ENCODE measurements around the gene COL4A5.

Gene COL4A5

GRCh38 chrX:108438110-108438623 is 1.5 kb upstream of the COL4A5 start, which contains the start of gene COL4A6 (continued):
- TF ChIP-seq ZXDB (tag by site-specific recombination; IDR thresholded peaks at IDR 0.05) (no peak), ZBTB6 (tag by site-specific recombination; IDR thresholded peaks at IDR 0.05) (no peak), ZNF248 (tag by site-specific recombination; IDR thresholded peaks at IDR 0.05) (no peak), ZNF621 (tag by site-specific recombination; IDR thresholded peaks at IDR 0.05) (no peak), ZNF510 (tag by site-specific recombination; IDR thresholded peaks at IDR 0.05; ENCODE audit: insufficient replicate concordance) (no peak), ZNF48 (tag by site-specific recombination; IDR thresholded peaks at IDR 0.05) (no peak), ZBTB1 (tag by site-specific recombination; IDR thresholded peaks at IDR 0.05) (no peak), ZNF658 (tag by site-specific recombination; IDR thresholded peaks at IDR 0.05) (no peak), ZBTB49 (tag by site-specific recombination; IDR thresholded peaks at IDR 0.05; ENCODE audit: low read depth) (no peak), GFI1B (tag by site-specific recombination; IDR thresholded peaks at IDR 0.05) (no peak), ZNF157 (tag by site-specific recombination; IDR thresholded peaks at IDR 0.05) (no peak), ZNF654 (tag by site-specific recombination; IDR thresholded peaks at IDR 0.05; ENCODE audit: low read depth) (no peak), ZNF580 (tag by site-specific recombination; IDR thresholded peaks at IDR 0.05) (no peak), ZNF544 (tag by site-specific recombination; IDR thresholded peaks at IDR 0.05) (no peak), ZBTB48 (tag by site-specific recombination; IDR thresholded peaks at IDR 0.05) (peak; percentile 88), ZNF121 (tag by site-specific recombination; IDR thresholded peaks at IDR 0.05) (no peak), ZNF792 (tag by site-specific recombination; IDR thresholded peaks at IDR 0.05) (no peak), ZBTB8A (tag by site-specific recombination; IDR thresholded peaks at IDR 0.05) (peak; percentile 37; the same call in 1 of the 2 replicates), ZFP69B (tag by site-specific recombination; IDR thresholded peaks at IDR 0.05) (no peak), ZNF354C (tag by site-specific recombination; IDR thresholded peaks at IDR 0.05; ENCODE audit: borderline replicate concordance, low read depth) (no peak), ZNF223 (tag by site-specific recombination; IDR thresholded peaks at IDR 0.05) (no peak), ZNF169 (tag by site-specific recombination; IDR thresholded peaks at IDR 0.05) (no peak), ZNF596 (tag by site-specific recombination; IDR thresholded peaks at IDR 0.05) (no peak), ZNF76 (tag by site-specific recombination; IDR thresholded peaks at IDR 0.05; ENCODE audit: borderline replicate concordance, low read depth) (no peak), ZNF571 (tag by site-specific recombination; IDR thresholded peaks at IDR 0.05) (no peak), ZNF10 (tag by site-specific recombination; IDR thresholded peaks at IDR 0.05) (no peak), ZNF549 (tag by site-specific recombination; IDR thresholded peaks at IDR 0.05) (no peak), ZNF341 (tag by site-specific recombination; IDR thresholded peaks at IDR 0.05; ENCODE audit: low read depth) (peak; percentile 53; the same call in 1 of the 2 replicates), ZNF23 (tag by site-specific recombination; IDR thresholded peaks at IDR 0.05; ENCODE audit: borderline replicate concordance) (no peak), ZNF175 (tag by site-specific recombination; IDR thresholded peaks at IDR 0.05) (no peak), PRDM2 (tag by site-specific recombination; IDR thresholded peaks at IDR 0.05; ENCODE audit: borderline replicate concordance) (no peak), SALL2 (tag by site-specific recombination; IDR thresholded peaks at IDR 0.05; ENCODE audit: borderline replicate concordance) (no peak), ZNF626 (tag by site-specific recombination; IDR thresholded peaks at IDR 0.05) (no peak), ZNF404 (tag by site-specific recombination; IDR thresholded peaks at IDR 0.05) (no peak)
